T-helper 2 cell treated with Interferon-gamma antibody and Interleukin-4, amounts not matched to agents 100 ng/mL and 5 ng/mL, for 36 hours (primary cell): ENCODE data around the gene FAM114A2. TPM values are rescaled to one million over a fixed set of nuclear protein-coding genes. Genes with fewer than 3 reads are reported as not detected.
"Not testable (repeated sequence)": the region's sequence is repeated elsewhere in the genome, so short reads cannot be mapped to it uniquely, and the experiment has no call there.

Experiments used
- intact Hi-C: fragments of 100-400 bp; cut with micrococcal nuclease; formaldehyde crosslinking; loops from one replicate; pipeline ENCODE4 v1.15.1; 2023
- total RNA-seq: library from RNA; stranded (reverse); gene quantifications from 2 replicates; pipeline ENCODE4 v1.2.3, GENCODE V29; 2022

FAM114A2 gene
- total RNA-seq, 1 donor from 2014 or later: 21.2 TPM

GRCh38 chr5:154053468-154053867, 14.8 kb upstream of the FAM114A2 start:
- intact Hi-C loops: no loop called here

- intact Hi-C loops: no loop called here
These were observed 10.9 kb upstream of the FAM114A2 start for GRCh38 chr5:154049636-154050035.

GRCh38 chr5:154047324-154047723, 8.6 kb upstream of the FAM114A2 start:
- intact Hi-C loops: no loop called here

- intact Hi-C loops: no loop called here
These were observed 7.8 kb upstream of the FAM114A2 start for GRCh38 chr5:154046486-154046885.

GRCh38 chr5:154044581-154044980, 5.9 kb upstream of the FAM114A2 start:
- intact Hi-C loops: no loop called here

GRCh38 chr5:154044099-154044498, 5.4 kb upstream of the FAM114A2 start:
- intact Hi-C loops: no loop called here

- intact Hi-C loops: no loop called here
These were observed 4.1 kb upstream of the FAM114A2 start for GRCh38 chr5:154042766-154043165.

GRCh38 chr5:154039458-154039829, 734 bp upstream of the FAM114A2 start:
- intact Hi-C loops: loop anchor here (1.0 to 5.0 kb wide), 3 partner anchors 36 to 898 kb away; partner anchors contain the start of genes GEMIN5 and LARP1

- intact Hi-C loops: loop anchor here (1.0 to 5.0 kb wide), 5 partner anchors 152 to 899 kb away; partner anchors contain the start of genes CNOT8, GALNT10, GEMIN5 and LARP1
These were observed 426 bp downstream of the FAM114A2 start for GRCh38 chr5:154038261-154038706.

GRCh38 chr5:154034944-154035343, 3.8 kb downstream of the FAM114A2 start:
- intact Hi-C loops: loop anchor here (5.0 kb wide), 1 partner anchor 902 kb away; the partner anchor contains the start of gene GEMIN5

GRCh38 chr5:154031937-154032489, 6.7 kb downstream of the FAM114A2 start:
- intact Hi-C loops: no loop called here

GRCh38 chr5:154025951-154026350, 12.8 kb downstream of the FAM114A2 start:
- intact Hi-C loops: no loop called here

GRCh38 chr5:154018919-154019318, 19.8 kb downstream of the FAM114A2 start:
- intact Hi-C loops: not testable (repeated sequence)

- intact Hi-C loops: no loop called here
These were observed 23.5 kb downstream of the FAM114A2 start for GRCh38 chr5:154015071-154015693.

GRCh38 chr5:154010660-154011059, 28.1 kb downstream of the FAM114A2 start:
- intact Hi-C loops: no loop called here

GRCh38 chr5:154005648-154006047, 33.1 kb downstream of the FAM114A2 start:
- intact Hi-C loops: no loop called here

- intact Hi-C loops: no loop called here
These were observed 36.1 kb downstream of the FAM114A2 start for GRCh38 chr5:154002511-154003020.

- intact Hi-C loops: no loop called here
These were observed 36.6 kb downstream of the FAM114A2 start for GRCh38 chr5:154002093-154002492.

- intact Hi-C loops: no loop called here
These were observed 38.0 kb downstream of the FAM114A2 start for GRCh38 chr5:154000703-154001102.

- intact Hi-C loops: no loop called here
These were observed 38.7 kb downstream of the FAM114A2 start for GRCh38 chr5:153999995-154000394.

- intact Hi-C loops: no loop called here
These were observed 39.9 kb downstream of the FAM114A2 start for GRCh38 chr5:153998768-153999167.

- intact Hi-C loops: no loop called here
These were observed 40.7 kb downstream of the FAM114A2 start for GRCh38 chr5:153998010-153998409.

- intact Hi-C loops: no loop called here
These were observed 47.5 kb downstream of the FAM114A2 start for GRCh38 chr5:153991168-153991567.
